Sigmoid colon (tissue), 7 donors: Measurements from ENCODE around the gene SIRPA. TPM values are rescaled to one million over a fixed set of nuclear protein-coding genes. Genes with fewer than 3 reads are reported as not detected.

Experiments used
- DNase-seq: peaks from one replicate; pipeline ENCODE4 v3.0.0-alpha.2; 2019
- H3K27ac ChIP-seq, 4 donors: fragments of 200-600 bp; sonication (generic); one replicate each; pipeline ENCODE4 v1.5.1; 2016 to 2019; ENCODE audit warnings: mild to moderate bottlenecking in 1 of 4
- H3K27me3 ChIP-seq, 3 donors: fragments of 200-600 bp; sonication (generic); one replicate each; pipeline ENCODE4 v1.5.1; 2019; ENCODE audit warnings: mild to moderate bottlenecking in 1 of 3
- H3K36me3 ChIP-seq, 4 donors: fragments of 200-600 bp; sonication (generic); one replicate each; pipeline ENCODE4 v1.5.1; 2016 to 2019
- H3K4me1 ChIP-seq, 4 donors: fragments of 200-600 bp; sonication (generic); one replicate each; pipeline ENCODE4 v1.5.1; 2017 to 2019
- H3K4me3 ChIP-seq, 4 donors: fragments of 200-600 bp; sonication (generic); one replicate each; pipeline ENCODE4 v1.5.1; 2017 to 2019; ENCODE audit warnings: mild to moderate bottlenecking in 2 of 4, moderate library complexity in 1 of 4
- H3K9me3 ChIP-seq, 4 donors: fragments of 200-600 bp in 3 of 4; sonication (generic) in 3 of 4; one replicate each; pipeline versions ENCODE4 v1.5.1 to v1.6.1; 2013 to 2019
- EP300 ChIP-seq, 4 donors: sonication (generic); formaldehyde crosslinking; IDR thresholded peaks; one replicate each; pipeline ENCODE4 v1.6.1; 2017; ENCODE audit warnings: antibody characterized with exemption in 4 of 4
- POLR2A ChIP-seq, 2 donors: fragments of 450-650 bp; IDR thresholded peaks; one replicate each; pipeline ENCODE4 v1.6.1; 2016; ENCODE audit warnings: antibody characterized with exemption in 2 of 2, mild to moderate bottlenecking in 2 of 2, moderate library complexity in 2 of 2
- POLR2AphosphoS5 ChIP-seq, 4 donors: sonication (generic); formaldehyde crosslinking; IDR thresholded peaks; one replicate each; pipeline ENCODE4 v1.6.1; 2017; ENCODE audit warnings: antibody characterized with exemption in 4 of 4
- WGBS, 2 donors: extraction: QIAGEN DNeasy Blood & Tissue Kit; methylation state at CpG; one replicate each; pipeline ENCODE4 v1.1.7; 2013; 5-methylcytosine and 5-hydroxymethylcytosine counted together
- intact Hi-C: fragments of 100-400 bp; cut with DNase I; formaldehyde crosslinking; loops from one replicate; pipeline ENCODE4 v1.15.1; 2023
- polyA plus RNA-seq, 3 donors: library from polyadenylated mRNA; stranded (reverse); fragments of 200-250 nt; gene quantifications; one replicate each; pipeline ENCODE4 v1.2.3, GENCODE V29; 2013
- total RNA-seq, 4 donors: library from RNA; depleted of rRNA; stranded (reverse); fragments of >200 nt; gene quantifications; one replicate each; pipeline ENCODE4 v1.1.0, GENCODE V29; 2016
- TF ChIP-seq, protein P1 (sequence below), 4 experiments: fragments of 450-650 bp in 3 of 4; fragments of 200-600 bp in 1 of 4; IDR thresholded peaks; one replicate each; pipeline ENCODE4 v1.5.1; 2016 to 2019; ENCODE audit warnings: antibody characterized with exemption in 4 of 4, mild to moderate bottlenecking in 3 of 4, moderate library complexity in 2 of 4
- donor health status: healthy with polysubstance abuse.
- donor health status: Bipolar disorder and iron deficiency.
- donor health status: healthy.

Gene SIRPA
- total and polyA plus RNA-seq, 7 donors: 8.4 to 25.5 (median 16.3) TPM

DNA sequence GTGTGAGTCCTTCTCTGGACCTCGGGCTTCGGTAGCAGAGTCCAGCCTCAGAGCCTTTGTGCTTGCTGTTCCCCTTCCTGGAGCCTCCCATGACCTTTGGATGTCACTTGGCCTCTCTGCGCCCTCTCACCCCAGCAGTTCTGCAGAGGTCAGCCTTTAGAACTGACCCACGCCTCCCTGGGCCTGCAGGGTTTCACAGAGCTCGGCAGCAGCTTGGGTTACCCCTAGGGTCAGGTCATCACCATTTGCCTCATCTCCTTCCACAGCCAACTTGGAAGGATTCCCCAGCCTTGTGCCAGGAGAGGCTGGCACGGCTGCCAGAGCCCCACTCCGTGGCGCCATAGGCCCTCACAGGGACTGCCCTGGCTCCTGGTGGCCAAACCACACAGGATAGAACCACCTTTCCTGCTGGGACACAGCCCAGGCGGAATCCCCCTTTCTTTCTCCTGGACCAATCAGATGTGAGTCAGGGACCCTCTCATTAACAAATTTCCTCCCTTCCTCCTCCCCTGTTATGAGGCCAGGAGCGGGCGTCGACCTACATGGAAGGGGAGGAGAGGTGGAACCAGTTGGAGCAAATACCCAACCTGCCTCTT is 13.9 kb upstream of the SIRPA start:
- intact Hi-C loops: no loop called here
- WGBS, 2 donors: 60 to 68% methylated on average over 12 of the region's 12 CpGs
- Histone ChIP-seq H3K4me3 (no peak overlapping the region), H3K4me1 (peaks cover 0 to 22% (median 15%) of the 10 kb centered on the region in 4 donors), H3K27ac (no peak overlapping the region), H3K9me3 (no peaks in the 10 kb centered on the region), H3K36me3 (no peaks in the 10 kb centered on the region), H3K27me3 (peaks cover 0 to 24% (median 0%) of the 10 kb centered on the region in 3 donors)
- TF ChIP-seq EP300 (IDR thresholded peaks at IDR 0.05) (no peak), POLR2AphosphoS5 (IDR thresholded peaks at IDR 0.05) (no peak), POLR2A (IDR thresholded peaks at IDR 0.05) (no peak)
- TF ChIP-seq, protein P1, sequence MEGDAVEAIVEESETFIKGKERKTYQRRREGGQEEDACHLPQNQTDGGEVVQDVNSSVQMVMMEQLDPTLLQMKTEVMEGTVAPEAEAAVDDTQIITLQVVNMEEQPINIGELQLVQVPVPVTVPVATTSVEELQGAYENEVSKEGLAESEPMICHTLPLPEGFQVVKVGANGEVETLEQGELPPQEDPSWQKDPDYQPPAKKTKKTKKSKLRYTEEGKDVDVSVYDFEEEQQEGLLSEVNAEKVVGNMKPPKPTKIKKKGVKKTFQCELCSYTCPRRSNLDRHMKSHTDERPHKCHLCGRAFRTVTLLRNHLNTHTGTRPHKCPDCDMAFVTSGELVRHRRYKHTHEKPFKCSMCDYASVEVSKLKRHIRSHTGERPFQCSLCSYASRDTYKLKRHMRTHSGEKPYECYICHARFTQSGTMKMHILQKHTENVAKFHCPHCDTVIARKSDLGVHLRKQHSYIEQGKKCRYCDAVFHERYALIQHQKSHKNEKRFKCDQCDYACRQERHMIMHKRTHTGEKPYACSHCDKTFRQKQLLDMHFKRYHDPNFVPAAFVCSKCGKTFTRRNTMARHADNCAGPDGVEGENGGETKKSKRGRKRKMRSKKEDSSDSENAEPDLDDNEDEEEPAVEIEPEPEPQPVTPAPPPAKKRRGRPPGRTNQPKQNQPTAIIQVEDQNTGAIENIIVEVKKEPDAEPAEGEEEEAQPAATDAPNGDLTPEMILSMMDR (IDR thresholded peaks at IDR 0.05): no peak
- no peak for DNase-seq

DNA sequence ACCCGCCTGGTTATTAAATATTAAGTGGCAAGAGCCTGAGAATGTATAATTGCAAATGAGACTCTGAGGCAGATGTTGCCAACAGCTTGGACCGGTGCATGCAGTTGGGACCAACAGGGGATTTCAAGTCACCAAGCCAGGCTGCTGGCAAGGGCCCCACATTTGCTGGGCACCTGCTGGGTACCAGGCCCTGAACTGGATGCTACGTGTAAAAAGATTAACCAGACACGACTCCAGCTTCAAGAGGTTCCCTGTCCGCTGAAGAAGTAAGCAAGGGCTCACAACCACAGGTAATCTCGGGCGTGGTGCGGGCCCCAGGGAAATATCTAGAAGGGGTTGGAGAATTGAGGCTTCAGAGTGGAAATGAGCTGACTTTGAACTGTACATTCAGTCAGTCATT is 13.2 kb upstream of the SIRPA start:
- no peak for DNase-seq
- Histone ChIP-seq H3K27ac (no peak overlapping the region), H3K4me1 (peaks cover 0 to 24% (median 16%) of the 10 kb centered on the region in 4 donors), H3K27me3 (peaks cover 0 to 24% (median 0%) of the 10 kb centered on the region in 3 donors), H3K9me3 (no peaks in the 10 kb centered on the region), H3K4me3 (no peak overlapping the region), H3K36me3 (no peaks in the 10 kb centered on the region)
- intact Hi-C loops: no loop called here
- WGBS, 2 donors: 77 to 84% methylated on average over 8 of the region's 8 CpGs
- TF ChIP-seq, protein P1 (IDR thresholded peaks at IDR 0.05): no peak
- no peak for TF ChIP-seq EP300 (IDR thresholded peaks at IDR 0.05)
- no peak for TF ChIP-seq POLR2AphosphoS5 (IDR thresholded peaks at IDR 0.05)
- no peak for TF ChIP-seq POLR2A (IDR thresholded peaks at IDR 0.05)

DNA sequence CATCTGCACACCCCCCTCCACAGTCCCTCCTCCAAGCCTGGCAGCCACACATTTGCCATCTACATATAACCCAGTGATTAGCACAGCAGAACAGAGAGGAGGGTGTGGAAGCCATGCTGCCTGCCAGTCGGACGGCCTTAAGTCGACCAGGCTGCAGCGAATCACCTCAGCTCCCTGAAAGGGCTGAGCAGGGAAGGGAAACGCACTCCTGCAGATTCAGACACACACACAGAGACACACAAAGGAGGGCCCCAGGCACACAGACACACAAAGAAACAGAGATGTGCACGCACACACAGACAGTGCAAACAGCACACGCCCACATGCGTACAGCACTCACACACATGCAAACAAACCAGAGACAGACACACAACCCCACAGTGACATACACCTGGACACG is 11.2 kb upstream of the SIRPA start:
- TF ChIP-seq, protein P1 (IDR thresholded peaks at IDR 0.05): no peak
- TF ChIP-seq POLR2AphosphoS5 (IDR thresholded peaks at IDR 0.05) (no peak), POLR2A (IDR thresholded peaks at IDR 0.05) (no peak), EP300 (IDR thresholded peaks at IDR 0.05) (no peak)
- intact Hi-C loops: no loop called here
- WGBS, 2 donors: 26 to 41% methylated on average over 9 of the region's 9 CpGs
- Histone ChIP-seq H3K4me3 (no peak overlapping the region), H3K4me1 (peaks cover 0 to 26% (median 16%) of the 10 kb centered on the region in 4 donors), H3K9me3 (no peaks in the 10 kb centered on the region), H3K27ac (no peak overlapping the region), H3K27me3 (peaks cover 0 to 9% (median 0%) of the 10 kb centered on the region in 3 donors), H3K36me3 (no peaks in the 10 kb centered on the region)
- no peak for DNase-seq

DNA sequence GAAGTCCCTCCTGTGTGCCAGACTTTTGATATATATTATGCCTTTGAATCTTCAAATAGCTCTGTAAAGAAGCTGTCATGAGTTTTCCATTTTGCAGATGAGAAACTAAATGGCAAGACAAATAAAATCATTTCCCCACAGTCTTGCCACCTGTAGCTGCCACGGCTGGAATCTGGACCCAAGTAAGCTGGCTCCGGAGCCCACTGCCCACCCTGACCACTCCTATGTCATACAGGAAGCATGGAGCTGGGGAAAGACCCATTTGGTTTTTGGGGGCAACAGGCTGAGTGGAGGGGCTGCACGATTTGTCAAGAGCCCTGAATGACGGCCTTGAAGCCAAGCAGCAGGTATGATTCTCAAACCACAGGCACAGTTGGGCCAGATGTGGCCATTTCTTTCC is 10.0 kb upstream of the SIRPA start:
- H3K36me3 ChIP-seq: peaks cover 0 to under 1% (median 0%) of the 10 kb centered on the region in 4 donors
- H3K27ac ChIP-seq: no peak overlapping the region
- no peaks in the 10 kb centered on the region for H3K27me3 ChIP-seq
- no peaks in the 10 kb centered on the region for H3K9me3 ChIP-seq
- intact Hi-C loops: no loop called here
- peaks cover 0 to 26% (median 16%) of the 10 kb centered on the region in 4 donors for H3K4me1 ChIP-seq
- DNase-seq: no peak
- 87 to 88% methylated on average over 4 of the region's 4 CpGs for WGBS, 2 donors
- H3K4me3 ChIP-seq: no peak overlapping the region
- TF ChIP-seq EP300 (IDR thresholded peaks at IDR 0.05) (no peak), POLR2AphosphoS5 (IDR thresholded peaks at IDR 0.05) (no peak), POLR2A (IDR thresholded peaks at IDR 0.05) (no peak)
- TF ChIP-seq, protein P1 (IDR thresholded peaks at IDR 0.05): no peak
